Cardiac muscle cell (in vitro differentiated cells and primary cell): ENCODE data around the gene RPS5. TPM values are rescaled to one million over a fixed set of nuclear protein-coding genes. Genes with fewer than 3 reads are reported as not detected.
A peak's percentile ranks its signal among the peaks of the same experiment; 100 is the strongest.

ENCODE experiments used
- DNase-seq, 2 donors: peaks; one replicate each; pipeline versions ENCODE4 v3.0.0 to v3.0.0-alpha.2; 2010 to 2017; ENCODE audit warnings: low read depth in 1 of 2, low spot score in 1 of 2
- H3K27ac ChIP-seq: fragments of 200-600 bp; sonication (generic); 2 replicates; pipeline ENCODE4 v1.5.1; 2016
- H3K27me3 ChIP-seq: fragments of 200-600 bp; sonication (generic); 2 replicates; pipeline ENCODE4 v1.6.0; 2016; ENCODE audit warnings: control low read depth
- H3K36me3 ChIP-seq: fragments of 200-600 bp; sonication (generic); 2 replicates; pipeline ENCODE4 v1.5.1; 2016; ENCODE audit warnings: control low read depth
- H3K4me1 ChIP-seq: fragments of 200-600 bp; sonication (generic); 2 replicates; pipeline ENCODE4 v1.8.1; 2017; ENCODE audit warnings: low read depth, mild to moderate bottlenecking, mixed run types
- H3K4me3 ChIP-seq: fragments of 200-600 bp; sonication (generic); 2 replicates; pipeline ENCODE4 v1.5.1; 2016; ENCODE audit warnings: mild to moderate bottlenecking
- H3K9me3 ChIP-seq: fragments of 200-600 bp; sonication (generic); 2 replicates; pipeline ENCODE4 v1.5.1; 2017; ENCODE audit warnings: low read depth, mild to moderate bottlenecking, control low read depth
- CTCF ChIP-seq: IDR thresholded peaks from 2 replicates; pipeline ENCODE4 v1.5.1; 2012; ENCODE audit warnings: low read depth, mild to moderate bottlenecking, low read length
- polyA plus RNA-seq: library from polyadenylated mRNA; unstranded; fragments of >200 nt; fragmentation: Nextera tagmentation; extraction: Ambion mirVana; gene quantifications from 2 replicates; pipeline ENCODE4 v1.2.1, GENCODE V29; 2016
- total RNA-seq: library from RNA; depleted of rRNA; stranded (reverse); fragments of >200 nt; gene quantifications from 2 replicates; pipeline ENCODE4 v1.2.3, GENCODE V29; 2016

RPS5 gene
- total and polyA plus RNA-seq, 2 experiments from 2014 or later, result 643 to 1,551 TPM

- no peak for DNase-seq
- Histone ChIP-seq H3K4me1 (no peaks in the 10 kb centered on the region), H3K27me3 (peaks cover 14% of the 10 kb centered on the region), H3K9me3 (no peaks in the 10 kb centered on the region), H3K4me3 (no peak overlapping the region), H3K36me3 (peaks cover 31% of the 10 kb centered on the region), H3K27ac (no peak overlapping the region)
- no peak for TF ChIP-seq CTCF
Measured at GRCh38 chr19:58394821-58395219, 7.8 kb downstream of the RPS5 start.

- Histone ChIP-seq H3K36me3 (peaks cover 31% of the 10 kb centered on the region), H3K4me3 (peak within 1 kb of the TSS; percentile 12), H3K4me1 (peaks cover under 1% of the 10 kb centered on the region), H3K9me3 (no peaks in the 10 kb centered on the region), H3K27ac (no peak within 1 kb of the TSS), H3K27me3 (peaks cover 14% of the 10 kb centered on the region)
- DNase-seq, result no peak
- TF ChIP-seq CTCF, result no peak
Measured at GRCh38 chr19:58395220-58395978, 8.3 kb downstream of the RPS5 start, which contains the start of gene RNF225. TSS of gene RNF225 (plus strand) at chr19:58395656. CDS start at chr19:58396090, 434 bp downstream.

GRCh38 chr19:58395979-58396627 lies 9.0 kb downstream of the RPS5 start:
- no peak overlapping the region for H3K27ac ChIP-seq
- TF ChIP-seq CTCF, result no peak
- H3K36me3 ChIP-seq, result peaks cover 24% of the 10 kb centered on the region
- peaks cover 6% of the 10 kb centered on the region for H3K4me1 ChIP-seq
- peak overlapping the region; percentile 12 for H3K4me3 ChIP-seq
- H3K9me3 ChIP-seq, result no peaks in the 10 kb centered on the region
- peak in 1 of 2 donors; percentile 35 for DNase-seq
- peaks cover 14% of the 10 kb centered on the region for H3K27me3 ChIP-seq

- no peak overlapping the region for H3K4me3 ChIP-seq
- peaks cover 19% of the 10 kb centered on the region for H3K36me3 ChIP-seq
- H3K27ac ChIP-seq, result no peak overlapping the region
- no peak for TF ChIP-seq CTCF
- no peak for DNase-seq
- no peaks in the 10 kb centered on the region for H3K9me3 ChIP-seq
- H3K27me3 ChIP-seq, result peaks cover 14% of the 10 kb centered on the region
- H3K4me1 ChIP-seq, result peaks cover 6% of the 10 kb centered on the region
Measured at GRCh38 chr19:58396691-58397532, 9.8 kb downstream of the RPS5 start.

- H3K9me3 ChIP-seq, result no peaks in the 10 kb centered on the region
- peaks cover 14% of the 10 kb centered on the region for H3K27me3 ChIP-seq
- no peak for DNase-seq
- peaks cover 6% of the 10 kb centered on the region for H3K4me1 ChIP-seq
- no peak overlapping the region for H3K27ac ChIP-seq
- H3K36me3 ChIP-seq, result peaks cover 19% of the 10 kb centered on the region
- no peak for TF ChIP-seq CTCF
- H3K4me3 ChIP-seq, result no peak overlapping the region
Measured at GRCh38 chr19:58397533-58398037, 10.5 kb downstream of the RPS5 start.
